GM18517 (cell line): Measurements from ENCODE around the gene CEBPG.

ENCODE experiments used
- ATAC-seq: cut with Tn5 transposase; IDR thresholded peaks from one replicate; pipeline ENCODE4 v1.9.1; 2021; ENCODE audit warnings: mild to moderate bottlenecking, moderate library complexity; ENCODE audit not compliant: unreplicated experiment

The CEBPG gene

GRCh38 chr19:33373453-33374235, at the start of gene CEBPG:
CEBPG (plus strand) TSS chr19:33373709; CDS start chr19:33379240, 5,531 bp downstream.
- peak; percentile 73 for ATAC-seq

- no peak for ATAC-seq
These were observed 48.9 kb upstream of the CEBPG start for GRCh38 chr19:33324628-33325027.

DNA sequence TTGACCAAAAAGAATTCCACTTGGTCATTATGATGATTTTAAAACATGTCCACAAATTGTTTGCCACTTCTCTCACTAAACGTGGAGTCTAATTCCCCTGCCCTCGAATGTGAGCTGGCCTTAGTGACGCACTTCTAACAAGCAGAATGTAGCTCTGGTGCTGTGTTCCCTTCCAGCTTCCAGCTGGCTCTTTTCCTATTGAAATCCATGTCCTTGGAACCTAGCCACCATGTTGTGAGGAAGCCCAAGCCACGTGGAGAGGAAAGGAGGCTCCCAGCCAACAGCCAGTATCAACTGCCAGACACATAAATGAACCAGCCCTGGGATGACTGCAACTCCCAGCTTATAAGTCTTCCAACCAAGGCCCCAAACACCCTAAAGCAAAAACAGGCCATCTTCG, 47.6 kb upstream of the CEBPG start:
- ATAC-seq = no peak

DNA sequence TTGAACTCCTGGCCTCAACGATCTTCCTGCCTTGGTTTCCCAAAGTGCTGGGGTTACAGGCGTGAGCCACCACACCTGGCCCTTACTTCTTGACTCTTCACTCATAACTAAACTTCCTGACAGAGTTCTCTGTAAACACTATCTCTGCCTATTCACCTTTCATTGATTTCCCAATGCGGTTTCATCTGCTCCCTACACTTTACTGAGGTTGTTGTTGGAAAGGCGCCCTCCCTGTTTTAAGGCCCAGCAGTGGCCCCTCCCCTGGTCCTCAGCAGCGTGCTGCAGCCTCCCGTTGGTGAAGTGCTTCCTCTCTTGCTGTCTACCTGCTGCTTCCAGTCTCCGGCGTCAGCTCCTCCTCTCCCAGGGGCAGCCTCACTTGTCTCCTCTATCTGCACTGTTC, 44.4 kb upstream of the CEBPG start:
- no peak for ATAC-seq

DNA sequence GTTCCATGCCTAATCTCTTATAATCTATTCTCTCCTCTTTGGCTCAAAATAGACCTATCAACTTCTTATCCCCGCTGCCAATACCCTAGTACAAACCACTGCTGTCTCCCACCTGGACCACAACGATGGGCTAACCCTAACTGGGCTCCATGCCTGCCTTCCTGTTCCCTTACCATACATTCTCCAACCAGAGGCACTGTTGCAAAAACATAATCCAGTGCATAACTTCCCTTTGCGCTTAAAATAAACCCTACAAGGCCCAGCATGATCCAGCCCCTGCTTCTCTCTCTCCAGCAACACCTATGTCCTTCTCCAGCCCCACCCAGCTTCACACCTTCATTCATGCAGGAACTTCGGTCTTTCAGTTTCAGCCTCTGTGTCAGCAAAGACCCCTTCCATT, 43.8 kb upstream of the CEBPG start:
- ATAC-seq = no peak

- no peak for ATAC-seq
These were observed 41.3 kb upstream of the CEBPG start for GRCh38 chr19:33332248-33332647.

DNA sequence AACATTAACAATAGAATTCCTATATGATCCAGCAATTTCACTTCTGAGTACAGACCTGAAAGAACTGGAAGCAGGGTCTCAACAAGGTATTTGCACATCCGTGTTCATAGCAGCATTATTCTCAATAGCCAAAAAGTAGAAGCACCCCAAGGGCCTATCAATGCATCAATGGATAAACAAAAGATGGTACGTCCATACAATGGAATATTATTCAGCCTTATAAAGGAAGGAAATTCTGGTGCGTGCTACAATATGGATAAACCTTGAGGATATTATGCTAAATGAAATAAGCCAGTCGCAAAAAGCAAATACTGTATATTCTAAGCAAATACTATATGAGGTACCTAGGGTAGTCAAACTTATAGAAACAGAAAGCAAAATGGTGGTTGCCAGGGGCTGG, 40.4 kb upstream of the CEBPG start:
- ATAC-seq = no peak

DNA sequence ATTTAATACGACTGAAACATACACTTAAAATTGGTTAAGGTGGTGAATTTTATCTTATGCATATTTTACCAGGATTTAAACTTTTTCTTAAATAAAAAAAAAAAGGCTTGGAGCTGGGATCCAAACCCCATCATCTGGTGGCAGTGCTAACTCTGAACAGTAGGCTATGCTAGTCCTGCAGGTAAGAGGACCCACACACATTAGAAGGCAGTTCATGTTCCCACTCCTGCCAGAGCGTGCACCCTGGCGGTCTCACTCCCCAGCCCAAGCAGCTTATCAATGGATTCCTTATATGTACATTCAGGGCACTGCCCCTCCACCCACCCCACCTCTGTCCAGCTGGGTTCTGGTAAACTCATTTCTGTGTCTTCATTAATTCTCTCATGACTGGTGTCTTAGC, 39.9 kb upstream of the CEBPG start:
- no peak for ATAC-seq

DNA sequence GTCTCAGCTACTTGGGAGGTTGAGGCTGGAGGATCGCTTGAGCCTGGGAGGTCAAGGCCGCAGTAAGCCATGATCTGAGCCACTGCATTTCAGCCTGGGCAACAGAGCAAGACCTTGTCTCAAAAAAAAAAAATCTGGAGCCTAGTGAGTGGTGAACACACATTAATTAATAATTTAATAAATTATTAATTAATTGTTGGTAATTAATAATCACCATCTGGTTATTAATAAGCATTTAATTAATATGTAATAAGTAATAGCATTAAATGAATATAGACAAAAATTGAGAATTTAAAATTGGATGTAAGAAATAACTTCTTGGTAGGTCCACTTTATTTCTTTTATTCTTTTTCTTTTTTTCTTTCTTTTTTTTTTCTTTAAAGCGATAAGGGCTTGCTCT, 39.2 kb upstream of the CEBPG start:
- no peak for ATAC-seq

DNA sequence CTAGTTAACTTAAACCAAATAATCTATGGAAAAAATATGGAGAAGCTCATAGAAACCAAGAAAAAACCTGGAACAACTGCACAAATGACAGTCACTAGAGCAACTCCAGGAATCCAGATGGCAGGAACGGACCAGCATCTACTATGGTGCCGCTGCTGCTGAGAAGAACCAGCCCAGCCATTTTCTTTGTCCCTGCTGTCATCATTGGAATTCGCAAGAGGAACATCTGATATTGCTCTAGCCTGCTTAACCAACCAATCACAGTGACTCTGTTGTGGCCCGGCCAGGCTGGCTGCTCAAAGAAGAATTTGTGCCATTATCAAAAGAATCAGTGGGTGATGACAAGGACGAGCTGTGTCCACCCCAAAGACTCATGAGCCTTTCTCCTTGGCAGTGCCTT, 38.1 kb upstream of the CEBPG start:
- ATAC-seq = no peak

DNA sequence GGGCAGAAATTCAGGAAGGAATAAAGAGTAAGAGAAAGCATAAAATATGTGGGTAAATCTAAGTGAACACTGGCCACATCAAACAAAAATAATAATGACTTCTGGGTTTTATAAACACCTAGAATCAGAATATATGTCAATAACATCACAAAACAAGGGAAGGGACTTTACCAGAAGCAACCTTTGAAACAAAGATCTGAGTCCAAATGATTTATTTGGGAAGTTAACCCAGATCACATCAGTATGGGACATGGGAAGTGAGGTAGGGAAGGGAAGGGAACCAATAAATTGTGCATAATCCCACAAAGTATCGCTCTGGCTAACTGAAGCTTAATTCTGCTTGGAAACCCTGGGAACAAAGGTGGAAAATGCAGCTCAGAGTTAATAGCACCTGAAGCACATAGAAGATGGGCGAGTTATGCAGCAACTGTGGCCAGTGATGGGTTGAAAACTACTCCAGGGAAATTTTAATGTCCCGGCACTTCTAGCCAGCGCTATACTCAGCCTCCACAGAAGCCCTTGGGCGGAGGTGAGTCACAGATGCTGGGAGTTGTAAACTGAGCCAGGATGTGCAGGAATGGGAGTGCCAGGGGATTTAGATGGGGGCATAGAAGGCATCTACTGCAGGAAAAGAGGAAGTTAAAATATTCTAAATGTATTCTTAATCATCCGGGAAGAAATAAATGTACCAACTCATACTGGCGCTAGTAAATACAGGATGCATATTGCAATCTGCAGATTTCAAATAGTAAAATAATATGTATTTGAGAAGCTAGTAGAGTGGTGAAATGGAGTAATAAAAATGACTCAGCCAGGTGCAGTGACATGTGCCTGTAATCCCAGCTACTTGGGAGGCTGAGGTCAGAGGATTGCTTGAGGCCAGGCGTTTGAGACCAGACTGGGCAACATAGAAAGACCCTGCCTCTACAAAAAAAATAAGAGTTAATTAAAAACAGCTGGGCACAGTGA, 34.2 kb upstream of the CEBPG start:
- ATAC-seq = no peak

GRCh38 chr19:33340991-33341390, 32.5 kb upstream of the CEBPG start:
- no peak for ATAC-seq

DNA sequence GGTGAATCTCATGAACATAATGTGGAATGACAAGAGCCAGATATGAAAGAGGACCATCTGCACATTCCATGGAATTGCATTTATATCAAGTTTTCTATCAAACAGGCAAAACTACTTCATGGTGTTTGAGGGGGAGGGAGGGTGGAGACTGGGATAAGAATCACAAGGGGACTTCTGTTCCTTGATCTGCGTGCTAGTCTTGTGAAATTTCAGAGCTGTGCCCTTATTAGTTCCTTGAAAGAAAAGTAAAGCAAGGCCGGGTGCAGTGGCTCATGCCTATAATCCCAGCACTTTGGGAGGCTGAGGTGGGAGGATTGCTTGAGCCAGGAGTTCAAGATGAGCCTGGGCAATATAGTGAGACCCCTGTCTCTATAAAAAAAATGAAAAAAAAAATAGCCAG, 30.2 kb upstream of the CEBPG start:
- no peak for ATAC-seq

DNA sequence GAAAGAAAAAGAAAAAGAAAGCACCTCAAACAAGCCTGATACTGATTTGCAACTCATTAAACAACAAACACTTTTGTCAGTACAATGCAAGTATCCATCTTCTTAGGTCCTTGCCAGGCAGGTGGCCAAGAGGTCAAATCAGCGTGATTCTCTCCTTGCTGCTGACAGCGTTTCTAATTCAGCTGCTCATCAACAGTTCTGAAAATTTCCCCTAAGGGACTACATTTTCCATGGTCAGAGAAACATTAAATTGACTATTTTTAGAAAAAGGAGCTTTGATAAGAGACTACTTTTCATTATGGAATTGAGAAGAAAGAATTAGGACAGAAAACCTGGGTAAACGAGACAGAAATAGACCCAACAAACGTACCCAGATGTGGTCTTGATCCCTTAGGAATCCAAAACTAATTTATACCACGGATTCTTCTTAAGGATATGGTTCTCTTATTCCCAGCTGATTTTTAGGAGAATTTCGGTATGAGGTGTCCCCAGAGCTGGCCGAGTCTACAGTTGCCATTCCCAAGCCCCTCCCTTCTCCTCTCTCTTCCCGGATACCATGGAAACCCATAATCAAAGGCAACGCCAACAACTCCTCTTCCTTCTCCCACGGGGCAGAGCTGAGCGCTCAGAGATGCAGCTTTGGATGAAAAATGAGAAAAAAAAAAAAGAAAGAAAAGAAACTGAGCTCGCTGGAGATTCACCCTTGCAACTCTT, 29.5 kb upstream of the CEBPG start:
- ATAC-seq = no peak

GRCh38 chr19:33344573-33344925, 29.0 kb upstream of the CEBPG start:
- ATAC-seq = no peak

- no peak for ATAC-seq
These were observed 28.3 kb upstream of the CEBPG start for GRCh38 chr19:33345163-33345562.

GRCh38 chr19:33346665-33347064, 26.8 kb upstream of the CEBPG start:
- no peak for ATAC-seq

DNA sequence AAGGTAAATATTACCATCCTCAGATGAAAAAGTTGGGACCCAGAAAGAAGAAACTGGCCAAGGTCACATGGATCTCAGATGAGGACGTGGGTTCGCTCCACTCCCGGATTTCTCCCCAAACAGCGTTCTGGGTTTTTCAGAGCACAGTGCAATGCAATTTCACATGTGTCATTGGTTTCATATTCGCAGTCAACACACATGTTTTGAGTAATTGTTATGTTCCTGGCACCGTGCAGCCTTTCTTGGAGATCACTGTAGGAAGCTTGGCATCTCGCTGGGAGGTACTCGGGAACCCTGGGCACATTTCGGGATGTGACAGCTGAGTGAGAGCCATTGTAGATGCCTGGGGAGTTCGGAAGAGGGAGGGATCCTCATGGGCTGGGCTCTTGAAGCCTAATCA, 26.2 kb upstream of the CEBPG start:
- no peak for ATAC-seq

GRCh38 chr19:33348301-33349010, 25.1 kb upstream of the CEBPG start:
- no peak for ATAC-seq

DNA sequence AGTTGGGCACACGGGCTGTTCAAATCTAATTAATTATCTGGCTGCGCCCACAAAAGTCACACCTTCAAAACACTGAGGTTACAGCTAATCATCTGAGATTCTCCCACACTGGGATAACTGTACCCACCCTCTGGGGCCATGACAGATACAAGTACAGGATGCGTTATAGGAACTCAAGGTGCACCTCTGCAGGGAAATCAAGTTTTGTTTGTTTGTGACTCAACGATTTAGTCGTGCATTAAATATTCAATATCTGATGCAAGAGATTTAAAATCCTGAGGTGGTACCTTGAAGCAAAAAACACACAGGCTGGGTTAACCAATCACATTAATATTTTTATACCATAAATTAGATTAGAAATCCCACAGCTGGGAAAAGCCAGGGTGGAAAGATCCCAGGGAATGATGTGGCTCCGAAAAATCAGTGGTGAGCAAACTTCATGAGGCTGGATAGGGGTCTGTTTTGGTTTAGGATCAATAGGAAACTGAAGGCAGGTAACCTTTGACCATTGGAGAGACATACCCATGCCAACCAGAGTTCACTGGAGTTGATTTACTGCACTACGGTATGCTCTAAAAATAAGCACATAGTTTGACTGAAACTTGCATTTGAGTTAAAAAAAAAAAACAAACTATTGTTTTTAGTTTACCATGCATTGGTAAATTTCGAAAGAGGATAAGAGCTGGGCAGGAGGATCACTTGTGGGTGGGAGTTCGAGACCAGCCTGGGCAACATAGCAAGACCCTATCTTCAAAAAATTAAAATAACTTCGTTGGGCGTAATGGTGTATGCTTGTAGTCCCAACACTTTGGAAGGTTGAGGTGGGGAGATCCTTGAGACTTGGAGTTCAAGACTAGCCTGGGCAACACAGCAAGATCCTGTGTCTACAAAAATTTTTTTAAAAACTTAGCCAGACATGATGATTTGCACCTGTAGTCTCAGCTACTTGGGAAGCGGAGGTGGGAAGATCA, 23.9 kb upstream of the CEBPG start:
- no peak for ATAC-seq
